C4-2B (cell line): ENCODE data around the gene DGKA.
"Not testable (repeated sequence)": the region's sequence is repeated elsewhere in the genome, so short reads cannot be mapped to it uniquely, and the experiment has no call there.

ENCODE experiments used
- ZFX ChIP-seq: fragments of 450-650 bp; IDR thresholded peaks from 2 replicates; pipeline ENCODE4 v1.6.1; 2017
- TF ChIP-seq, protein P1 (sequence below): fragments of 450-650 bp; conservative IDR thresholded peaks from 2 replicates; pipeline ENCODE4 v1.5.1; 2017; ENCODE audit warnings: mild to moderate bottlenecking

DNA sequence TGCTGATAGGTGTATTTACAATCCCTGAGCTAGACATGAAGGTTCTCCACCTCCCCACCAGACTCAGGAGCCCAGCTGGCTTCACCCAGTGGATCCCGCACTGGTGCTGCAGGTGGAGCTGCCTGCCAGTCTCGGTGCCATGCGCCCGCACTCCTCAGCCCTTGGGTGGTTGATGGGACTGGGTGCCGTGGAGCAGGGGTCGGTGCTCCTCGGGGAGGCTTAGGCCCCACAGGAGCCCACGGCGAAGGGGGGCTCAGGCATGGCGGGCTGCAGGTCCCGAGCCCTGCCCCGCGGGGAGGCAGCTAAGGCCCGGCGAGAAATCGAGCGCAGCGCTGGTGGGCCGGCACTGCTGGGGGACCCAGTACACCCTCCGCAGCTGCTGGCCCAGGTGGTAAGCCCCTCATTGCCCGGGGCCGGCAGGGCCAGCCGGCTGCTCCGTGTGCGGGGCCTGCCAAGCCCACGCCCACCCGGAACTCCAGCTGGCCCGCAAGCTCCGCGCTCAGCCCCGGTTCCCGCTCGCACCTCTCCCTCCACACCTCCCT, 69.1 kb downstream of the DGKA start:
- TF ChIP-seq, protein P1, sequence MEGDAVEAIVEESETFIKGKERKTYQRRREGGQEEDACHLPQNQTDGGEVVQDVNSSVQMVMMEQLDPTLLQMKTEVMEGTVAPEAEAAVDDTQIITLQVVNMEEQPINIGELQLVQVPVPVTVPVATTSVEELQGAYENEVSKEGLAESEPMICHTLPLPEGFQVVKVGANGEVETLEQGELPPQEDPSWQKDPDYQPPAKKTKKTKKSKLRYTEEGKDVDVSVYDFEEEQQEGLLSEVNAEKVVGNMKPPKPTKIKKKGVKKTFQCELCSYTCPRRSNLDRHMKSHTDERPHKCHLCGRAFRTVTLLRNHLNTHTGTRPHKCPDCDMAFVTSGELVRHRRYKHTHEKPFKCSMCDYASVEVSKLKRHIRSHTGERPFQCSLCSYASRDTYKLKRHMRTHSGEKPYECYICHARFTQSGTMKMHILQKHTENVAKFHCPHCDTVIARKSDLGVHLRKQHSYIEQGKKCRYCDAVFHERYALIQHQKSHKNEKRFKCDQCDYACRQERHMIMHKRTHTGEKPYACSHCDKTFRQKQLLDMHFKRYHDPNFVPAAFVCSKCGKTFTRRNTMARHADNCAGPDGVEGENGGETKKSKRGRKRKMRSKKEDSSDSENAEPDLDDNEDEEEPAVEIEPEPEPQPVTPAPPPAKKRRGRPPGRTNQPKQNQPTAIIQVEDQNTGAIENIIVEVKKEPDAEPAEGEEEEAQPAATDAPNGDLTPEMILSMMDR = not testable (repeated sequence)
- TF ChIP-seq ZFX = not testable (repeated sequence)
